ENCODE measurements around the gene KRCC1.
"Not testable (repeated sequence)": the region's sequence is repeated elsewhere in the genome, so short reads cannot be mapped to it uniquely, and the experiment has no call there.

The KRCC1 gene

GRCh38 chr2:88077080-88077479 lies 21.5 kb upstream of the KRCC1 start:
- no peak for FAIRE-seq
- DNase-seq (ENCODE audit: low spot score), result no peak

DNA sequence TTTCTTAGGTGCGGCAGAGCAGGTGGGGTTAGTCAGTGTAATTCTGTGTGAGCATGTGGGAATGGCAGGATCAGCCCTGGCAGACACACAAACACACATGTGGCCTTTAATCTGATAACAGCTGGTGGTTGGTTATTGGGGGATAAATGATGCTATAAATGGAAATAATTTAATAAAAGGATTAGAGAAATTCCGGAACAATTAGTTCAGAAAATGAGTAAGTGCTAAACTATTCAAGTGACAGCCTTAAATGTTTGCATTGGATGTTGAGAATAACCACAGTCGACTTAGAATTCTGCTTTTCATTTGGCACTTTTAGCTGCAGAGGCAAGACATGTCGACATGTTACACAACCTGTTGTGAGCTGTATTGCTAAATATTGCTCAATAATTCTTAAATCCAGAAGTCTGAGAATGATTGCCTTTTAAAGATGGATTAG lies 19.3 kb upstream of the KRCC1 start:
- FAIRE-seq, result no peak
- DNase-seq (ENCODE audit: low spot score), result peak; percentile 61

- DNase-seq (ENCODE audit: low spot score) (no peak), FAIRE-seq (no peak)
Observed at GRCh38 chr2:88074150-88074549, 18.6 kb upstream of the KRCC1 start.

DNA sequence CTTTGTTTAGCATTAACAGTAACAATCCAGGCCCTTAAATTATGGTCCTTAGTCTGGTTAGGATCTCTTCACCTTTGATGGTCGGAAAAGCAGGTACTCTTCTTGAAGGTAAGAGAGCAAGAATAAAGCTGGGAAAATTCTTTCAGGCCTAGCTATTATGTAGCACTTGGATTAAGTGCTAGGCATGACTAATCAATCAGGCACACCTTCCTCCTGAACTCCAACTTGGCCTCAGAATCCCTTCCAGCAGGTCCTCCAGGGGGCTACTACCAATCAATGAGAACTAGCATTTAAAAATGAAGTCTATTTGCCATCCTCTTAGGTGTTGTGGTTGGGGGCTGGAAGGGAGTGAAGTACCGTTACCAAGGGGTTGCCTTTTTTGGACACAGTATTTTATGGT lies 15.8 kb upstream of the KRCC1 start:
- FAIRE-seq, result no peak
- no peak for DNase-seq (ENCODE audit: low spot score)

GRCh38 chr2:88070055-88070454 lies 14.5 kb upstream of the KRCC1 start:
- DNase-seq (ENCODE audit: low spot score) (no peak), FAIRE-seq (no peak)

DNA sequence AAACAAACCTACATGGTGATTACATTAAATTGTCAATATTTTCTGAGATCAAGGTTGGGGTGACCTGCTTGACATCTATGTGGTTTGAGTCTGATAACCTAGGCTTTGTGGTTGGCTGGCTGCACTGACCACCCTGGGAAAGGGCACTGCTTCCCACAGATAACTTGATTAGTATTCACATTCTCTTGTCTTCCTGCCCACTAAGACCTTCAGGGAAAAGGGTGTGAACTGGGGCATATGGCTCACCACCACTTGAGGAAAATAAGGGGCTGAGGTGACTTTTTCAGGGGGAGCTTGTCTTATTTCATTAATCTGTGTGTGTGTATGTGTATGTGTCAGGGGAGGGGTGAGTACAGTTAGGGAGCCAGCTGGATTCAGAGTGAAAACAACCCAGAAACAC lies 13.5 kb upstream of the KRCC1 start:
- no peak for FAIRE-seq
- no peak for DNase-seq (ENCODE audit: low spot score)

DNA sequence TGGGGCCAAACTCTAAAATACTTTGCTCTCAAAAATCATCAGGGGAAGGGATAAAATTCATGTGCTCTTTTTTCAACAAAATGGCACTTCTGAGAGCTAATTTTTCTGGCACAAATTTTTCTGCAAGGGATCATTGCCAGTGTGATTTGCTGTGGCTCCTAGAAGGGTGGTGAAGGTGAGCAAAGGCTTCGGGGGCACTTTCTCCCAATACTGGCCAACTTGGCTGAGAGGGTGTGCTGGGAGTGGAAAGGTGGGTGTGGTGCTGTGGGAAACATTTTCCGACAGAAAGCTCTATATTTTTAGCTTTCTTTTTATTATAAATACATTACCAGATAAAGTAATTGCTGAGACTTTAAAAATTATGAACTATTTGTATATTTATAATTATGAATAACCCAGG lies 12.5 kb upstream of the KRCC1 start:
- no peak for DNase-seq (ENCODE audit: low spot score)
- no peak for FAIRE-seq

- FAIRE-seq (no peak), DNase-seq (ENCODE audit: low spot score) (no peak)
Observed at GRCh38 chr2:88067598-88067997, 12.0 kb upstream of the KRCC1 start, which contains the start of gene SMYD1. Gene SMYD1, plus strand, starts transcription at chr2:88067825. Its CDS starts 40 bp downstream, at chr2:88067865.

- DNase-seq (ENCODE audit: low spot score) (no peak), FAIRE-seq (no peak)
Observed at GRCh38 chr2:88067189-88067588, 11.6 kb upstream of the KRCC1 start.

GRCh38 chr2:88066543-88066942 lies 11.0 kb upstream of the KRCC1 start:
- no peak for DNase-seq (ENCODE audit: low spot score)
- FAIRE-seq, result no peak

DNA sequence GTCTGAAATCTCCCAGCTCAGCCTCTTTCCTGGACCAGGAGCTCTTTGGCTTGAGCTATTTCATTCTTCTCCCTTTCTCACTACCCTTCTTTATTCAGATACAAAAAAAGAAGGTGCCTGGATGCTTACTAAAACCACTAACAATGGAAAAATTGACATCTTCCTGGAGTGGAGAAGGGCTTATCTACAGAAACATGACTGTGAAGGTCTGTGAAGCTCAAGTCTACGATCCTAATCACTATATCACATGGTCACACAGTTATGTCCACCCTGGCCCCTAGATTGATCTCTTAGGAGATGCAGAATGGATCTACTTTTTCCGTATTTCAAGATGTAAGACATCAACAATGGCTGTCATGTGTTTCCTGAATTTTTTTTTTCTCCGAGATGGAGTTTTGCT lies 5.7 kb upstream of the KRCC1 start:
- no peak for DNase-seq (ENCODE audit: low spot score)
- FAIRE-seq, result no peak

GRCh38 chr2:88060907-88061275 lies 5.3 kb upstream of the KRCC1 start:
- no peak for FAIRE-seq
- no peak for DNase-seq (ENCODE audit: low spot score)

GRCh38 chr2:88059979-88060906 lies 4.7 kb upstream of the KRCC1 start:
- FAIRE-seq, result no peak

DNA sequence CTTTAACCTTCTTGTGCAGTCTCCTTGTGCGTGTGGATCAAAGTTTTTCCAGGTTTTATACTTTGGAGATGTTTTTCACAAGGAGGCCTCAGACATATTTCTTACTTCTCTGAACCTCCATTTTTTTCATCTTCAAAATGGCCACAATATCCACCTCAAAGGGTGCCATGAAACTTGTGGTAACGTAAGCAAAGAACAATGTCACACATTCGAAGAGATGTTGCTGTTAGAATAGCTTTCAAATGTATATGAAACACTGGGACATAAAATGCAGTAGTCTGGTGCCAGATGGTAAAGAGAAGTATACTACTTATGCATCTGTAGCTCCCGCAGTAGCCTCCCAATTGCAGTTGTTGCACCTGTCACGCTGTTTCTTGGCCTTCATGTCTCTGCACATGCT lies 2.6 kb upstream of the KRCC1 start:
- DNase-seq (ENCODE audit: low spot score), result no peak

More at GRCh38 chr2:88059979-88060906, 4.7 kb upstream of the KRCC1 start:
- peak; percentile 72 for DNase-seq (ENCODE audit: low spot score)

GRCh38 chr2:88057437-88057844 lies 1.9 kb upstream of the KRCC1 start:
- DNase-seq (ENCODE audit: low spot score), result no peak
- no peak for FAIRE-seq

More for the DNA sequence above, 2.6 kb upstream of the KRCC1 start:
- FAIRE-seq, result no peak

DNA sequence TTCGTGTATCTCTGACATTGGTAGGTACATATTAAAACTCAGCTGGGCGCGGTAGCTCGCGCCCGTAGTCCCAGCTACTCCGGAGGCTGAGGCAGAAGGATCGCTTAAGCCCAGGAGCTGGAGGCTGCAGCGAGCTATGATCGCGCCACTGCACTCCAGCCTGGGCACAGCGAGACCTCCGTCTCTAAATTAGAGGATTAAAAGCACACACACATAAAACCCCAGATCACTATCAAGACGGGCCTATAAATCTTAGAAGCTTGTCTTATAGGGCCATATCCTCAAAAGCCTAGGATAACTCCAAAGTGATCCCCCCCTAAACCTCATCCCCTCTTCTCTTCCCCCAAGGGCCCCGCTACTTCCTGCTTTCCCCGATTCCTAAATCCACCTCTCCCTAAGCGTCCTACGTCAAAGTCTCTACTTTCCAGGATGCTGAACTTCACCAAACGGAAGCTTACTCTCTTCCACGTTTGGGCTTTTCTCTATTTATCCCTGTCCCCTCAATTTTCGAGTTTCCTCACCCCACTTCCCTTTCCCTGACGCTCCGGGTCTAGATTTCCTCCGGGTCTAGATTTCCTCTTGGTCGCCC lies 707 bp downstream of the KRCC1 start:
- DNase-seq (ENCODE audit: low spot score) (peak; percentile 39), FAIRE-seq (no peak)

- no peak for DNase-seq (ENCODE audit: low spot score)
Observed at GRCh38 chr2:88053934-88054781, 1.4 kb downstream of the KRCC1 start.

GRCh38 chr2:88053296-88053695 lies 2.3 kb downstream of the KRCC1 start:
- FAIRE-seq, result no peak
- DNase-seq (ENCODE audit: low spot score), result no peak

More at GRCh38 chr2:88053934-88054781, 1.4 kb downstream of the KRCC1 start:
- no peak for FAIRE-seq

DNA sequence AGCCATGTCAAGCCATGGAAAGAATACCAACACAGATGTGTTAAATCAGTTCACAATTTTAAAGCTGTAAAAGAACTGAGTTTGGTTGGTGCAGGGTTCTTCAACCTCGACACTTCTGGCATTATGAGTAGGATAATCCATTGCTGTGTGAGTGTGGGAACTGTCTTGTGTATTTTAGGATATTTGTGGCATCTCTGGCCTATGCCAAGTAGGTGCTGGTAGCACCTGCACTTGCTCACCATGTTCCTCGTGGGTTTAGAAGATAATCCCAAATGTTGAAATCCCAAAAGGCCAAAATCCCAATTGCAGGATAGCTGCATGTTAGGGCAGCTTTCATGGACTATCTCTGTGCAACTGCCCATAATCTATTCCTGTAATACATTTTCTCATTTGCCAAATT lies 3.8 kb downstream of the KRCC1 start:
- FAIRE-seq (no peak), DNase-seq (ENCODE audit: low spot score) (no peak)

GRCh38 chr2:88049622-88050021 lies 6.0 kb downstream of the KRCC1 start:
- FAIRE-seq, result no peak

DNA sequence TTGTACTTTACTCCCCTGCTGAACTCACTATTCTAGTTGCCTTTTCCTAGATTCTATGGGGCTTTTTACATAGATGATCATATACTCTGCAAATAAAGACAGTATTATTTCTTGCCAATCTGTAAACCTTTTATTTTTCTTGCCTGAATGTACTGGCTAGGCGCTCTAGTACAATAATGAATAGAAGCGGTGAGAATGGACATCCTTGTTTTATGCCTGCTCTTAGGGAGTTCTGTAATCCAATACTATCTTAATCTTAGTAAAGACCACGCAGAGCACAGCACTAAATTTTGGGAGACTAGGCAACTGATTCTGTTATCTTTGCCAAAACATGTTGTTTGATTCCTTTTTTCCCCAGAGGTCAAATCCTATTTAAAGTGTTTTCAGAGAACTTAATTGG lies 7.0 kb downstream of the KRCC1 start:
- FAIRE-seq (no peak), DNase-seq (ENCODE audit: low spot score) (no peak)

More at GRCh38 chr2:88049622-88050021, 6.0 kb downstream of the KRCC1 start:
- no peak for DNase-seq (ENCODE audit: low spot score)

DNA sequence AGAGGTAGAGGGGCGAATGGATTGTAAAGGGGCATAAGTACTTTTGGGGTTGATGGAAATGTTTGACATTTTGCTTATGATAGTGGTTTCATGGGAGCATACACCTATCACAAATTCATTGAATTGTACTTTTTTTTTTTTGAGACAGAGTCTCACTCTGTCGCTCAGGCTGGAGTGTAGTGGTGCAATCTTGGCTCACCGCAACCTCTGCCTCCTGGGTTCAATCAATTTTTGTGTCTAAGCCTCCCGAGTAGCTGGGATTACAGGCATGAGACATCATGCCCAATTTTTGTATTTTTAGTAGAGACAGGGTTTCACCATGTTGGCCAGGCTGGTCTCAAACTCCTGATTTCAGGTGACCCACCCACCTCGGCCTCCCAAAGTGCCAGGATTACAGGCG lies 10.0 kb downstream of the KRCC1 start:
- FAIRE-seq; DNase-seq (ENCODE audit: low spot score): not testable (repeated sequence)

Data from urothelium cell line (cell line).